HepG2 (cell line): ENCODE results near the gene NPSR1.

Experiments used
- BRCA1 ChIP-seq: sonication (generic); formaldehyde crosslinking; IDR thresholded peaks from 2 replicates; pipeline ENCODE4 v1.4.0; 2020; ENCODE audit warnings: missing genetic modification reagents
- CTCF ChIP-seq: sonication (generic); formaldehyde crosslinking; IDR thresholded peaks from 2 replicates; pipeline ENCODE4 v1.5.0; 2020; ENCODE audit warnings: mild to moderate bottlenecking, missing genetic modification reagents, moderate library complexity
- GMEB1 ChIP-seq: sonication (generic); formaldehyde crosslinking; IDR thresholded peaks from 2 replicates; pipeline ENCODE4 v1.5.1; 2020; ENCODE audit warnings: missing genetic modification reagents, mild to moderate bottlenecking, borderline replicate concordance
- HNRNPK ChIP-seq: fragments of 200-400 bp; formaldehyde crosslinking; IDR thresholded peaks from 2 replicates; pipeline ENCODE4 v1.6.1; 2018; ENCODE audit warnings: low read length, low read depth, moderate library complexity, mild to moderate bottlenecking; ENCODE audit not compliant: poor library complexity, severe bottlenecking
- SIN3A ChIP-seq: IDR thresholded peaks from 2 replicates; pipeline ENCODE4 v1.6.1; 2011; ENCODE audit warnings: low read depth, mild to moderate bottlenecking, control low read depth, low read length, borderline replicate concordance
- TFAP4 ChIP-seq: sonication (generic); IDR thresholded peaks from 2 replicates; pipeline ENCODE4 v1.6.1; 2016; ENCODE audit warnings: low read depth, borderline replicate concordance
- ZBTB10 ChIP-seq: sonication (generic); formaldehyde crosslinking; IDR thresholded peaks from 2 replicates; pipeline ENCODE4 v1.4.0; 2020; ENCODE audit warnings: missing genetic modification reagents, borderline replicate concordance
- ZNF124 ChIP-seq: sonication (generic); formaldehyde crosslinking; IDR thresholded peaks from 2 replicates; pipeline ENCODE4 v1.4.0; 2020; ENCODE audit warnings: missing genetic modification reagents

- TF ChIP-seq CTCF (no peak), ZNF124 (no peak), BRCA1 (no peak), SIN3A (no peak), ZBTB10 (CRISPR knock-in tag) (no peak), TFAP4 (no peak), GMEB1 (CRISPR knock-in tag) (no peak), HNRNPK (no peak)
These were observed 38.4 kb downstream of the NPSR1 start for GRCh38 chr7:34696415-34696814.
